GM18502 (cell line): ENCODE measurements around the gene CHN1.

ENCODE experiments used
- ATAC-seq: cut with Tn5 transposase; IDR thresholded peaks from one replicate; pipeline ENCODE4 v1.9.1; 2021; ENCODE audit warnings: mild to moderate bottlenecking; ENCODE audit not compliant: unreplicated experiment, poor library complexity

CHN1 gene

DNA sequence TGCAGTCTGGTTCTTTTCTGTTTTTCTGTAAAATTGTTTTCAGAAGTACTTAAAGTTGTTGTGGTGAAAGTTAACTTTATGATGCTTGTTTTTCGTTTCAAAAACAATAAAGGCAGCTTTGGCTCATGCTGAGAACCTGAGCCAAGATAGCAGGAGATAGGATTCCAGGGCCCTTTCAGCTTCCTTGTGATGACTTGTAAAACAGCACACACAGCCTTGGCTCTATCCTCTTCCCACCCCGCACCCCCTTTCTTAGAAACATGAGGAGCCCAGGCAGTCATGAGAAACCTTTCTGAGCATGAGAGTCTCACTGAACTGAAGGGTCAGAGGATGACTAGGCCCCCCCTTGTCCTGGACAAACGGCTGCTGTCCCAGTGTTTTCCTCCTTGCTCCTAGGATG, 228.5 kb downstream of the CHN1 start:
- no peak for ATAC-seq

DNA sequence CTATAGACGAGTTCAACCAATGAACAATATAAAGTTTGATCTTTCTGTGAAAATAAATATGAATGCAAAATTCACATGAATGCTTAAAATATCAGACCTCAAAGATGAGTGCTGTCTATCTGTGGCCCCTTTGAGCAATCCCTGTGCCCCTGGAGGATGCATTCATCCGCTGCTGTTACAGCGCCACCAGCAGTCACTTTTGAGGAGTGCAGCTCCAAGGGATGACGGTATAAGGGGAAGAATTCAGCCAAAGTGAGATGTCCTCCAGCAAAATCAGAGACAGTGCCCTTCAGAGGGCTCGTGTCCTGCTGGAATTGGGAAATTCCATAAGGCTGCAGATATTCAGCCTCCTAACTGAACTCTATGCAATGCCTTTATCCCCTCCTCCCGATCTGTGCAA, 229.0 kb downstream of the CHN1 start:
- ATAC-seq = no peak

DNA sequence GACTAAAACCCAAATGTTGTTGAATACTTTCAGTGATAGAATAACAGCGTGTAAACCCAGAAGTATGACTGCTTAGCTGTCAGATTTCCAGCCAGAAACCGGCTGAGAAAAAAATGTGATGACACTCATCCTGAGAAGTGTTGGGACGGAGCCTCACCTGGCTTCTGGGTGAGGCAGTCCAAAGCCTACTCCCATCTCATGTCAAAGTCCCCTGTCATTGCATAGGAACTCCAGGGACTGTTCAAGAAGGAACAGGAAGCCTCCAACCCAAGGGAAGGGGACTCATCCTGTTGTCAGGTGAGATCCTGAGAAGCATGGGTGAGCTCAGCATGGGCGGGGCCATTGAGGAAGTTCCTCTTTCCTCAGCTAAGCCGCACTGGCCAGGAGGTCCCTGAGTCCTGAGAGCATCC, 229.6 kb downstream of the CHN1 start:
- no peak for ATAC-seq

DNA sequence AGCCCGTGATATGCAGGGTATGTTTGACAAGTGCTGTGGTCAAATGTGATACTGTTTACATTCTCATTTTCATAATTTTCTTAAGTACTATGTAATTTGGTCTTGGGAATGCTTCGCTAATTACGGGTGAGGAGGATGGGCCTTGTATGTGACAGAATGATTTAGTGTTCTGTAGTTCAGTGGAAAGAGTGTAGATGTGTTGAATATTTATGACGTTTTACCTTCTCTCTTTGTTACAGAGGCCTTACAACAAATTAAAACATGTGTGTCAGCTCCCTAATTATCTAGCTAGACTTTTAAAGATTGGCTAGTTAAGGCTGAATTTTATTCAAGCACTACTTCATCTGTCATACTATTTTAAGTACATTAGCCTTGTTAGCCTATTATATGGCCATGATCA, 230.3 kb downstream of the CHN1 start:
- no peak for ATAC-seq

DNA sequence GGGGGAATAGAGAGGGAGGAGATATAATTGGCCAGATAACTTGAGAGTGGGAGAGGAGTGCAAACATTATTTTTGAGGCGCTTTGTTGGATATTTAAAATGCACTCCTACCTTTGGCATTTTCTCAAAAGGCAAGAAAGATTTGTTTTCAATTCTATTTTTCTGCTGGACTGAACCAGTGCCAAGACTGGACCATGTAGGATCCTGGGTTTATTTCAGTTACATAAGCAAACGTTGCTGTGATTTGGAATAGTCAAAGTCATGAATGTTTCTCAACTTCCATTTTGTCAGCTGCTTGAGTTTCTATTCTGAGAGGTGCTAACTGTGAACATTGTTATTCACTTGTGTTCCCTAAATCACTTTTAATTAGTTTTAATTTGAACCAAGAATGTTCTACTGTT, 232.0 kb downstream of the CHN1 start:
- no peak for ATAC-seq

DNA sequence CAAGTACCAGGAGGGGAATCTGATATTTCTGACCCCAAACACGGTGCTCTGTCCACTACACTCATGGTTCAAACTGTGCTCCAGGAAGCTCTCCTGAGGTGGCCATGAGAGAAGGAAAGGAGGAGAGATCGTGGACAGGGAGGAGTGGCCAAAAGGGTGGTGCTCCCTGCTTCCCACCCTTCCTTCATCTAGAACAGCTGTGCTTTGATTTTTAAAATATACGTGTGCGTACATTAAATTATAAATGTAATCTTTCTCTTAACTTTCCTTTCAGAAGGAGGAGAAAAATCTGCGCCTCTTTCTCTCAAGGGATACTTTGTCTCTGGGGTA, 232.7 kb downstream of the CHN1 start:
- no peak for ATAC-seq

DNA sequence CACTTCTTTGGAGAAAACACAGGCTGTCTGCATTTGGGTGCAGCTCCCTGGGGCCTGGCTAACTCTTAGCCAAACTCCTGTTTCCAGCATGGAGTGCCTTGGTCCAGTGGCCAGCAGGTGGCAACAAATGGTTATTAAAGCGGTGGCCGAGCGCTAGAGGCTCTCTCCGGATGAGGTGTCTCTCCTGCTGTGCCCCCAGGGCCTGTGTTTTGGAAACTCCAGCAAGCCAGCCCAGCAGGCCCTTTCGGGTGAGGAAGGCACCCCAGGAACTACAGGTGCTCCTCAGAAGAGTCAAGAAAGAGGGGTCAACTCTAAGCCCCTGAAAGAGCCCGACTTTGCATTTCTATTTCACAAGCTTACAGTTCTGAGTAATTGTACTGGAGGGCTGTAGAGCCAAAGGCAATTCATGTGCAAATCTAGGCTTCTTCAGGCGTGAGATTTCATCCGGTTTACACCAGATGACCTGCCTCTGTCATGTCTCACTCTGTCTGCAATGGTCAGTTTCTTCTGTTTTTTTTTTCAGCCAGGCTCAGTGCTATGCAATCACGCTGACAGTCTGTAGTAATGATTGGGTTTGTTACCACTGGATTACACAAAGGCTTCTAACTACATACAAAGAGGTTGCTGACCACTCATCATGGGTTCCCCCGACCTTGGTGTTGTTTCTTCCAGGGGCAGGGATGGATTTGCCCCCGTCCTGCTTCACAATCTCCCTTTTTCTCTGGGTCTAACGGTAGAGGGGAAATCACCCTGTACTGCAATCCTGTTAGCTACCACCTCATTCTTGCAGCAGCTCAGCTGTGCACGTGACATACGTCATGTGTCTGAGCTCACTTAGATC, 233.3 kb downstream of the CHN1 start:
- peak; percentile 61 for ATAC-seq

DNA sequence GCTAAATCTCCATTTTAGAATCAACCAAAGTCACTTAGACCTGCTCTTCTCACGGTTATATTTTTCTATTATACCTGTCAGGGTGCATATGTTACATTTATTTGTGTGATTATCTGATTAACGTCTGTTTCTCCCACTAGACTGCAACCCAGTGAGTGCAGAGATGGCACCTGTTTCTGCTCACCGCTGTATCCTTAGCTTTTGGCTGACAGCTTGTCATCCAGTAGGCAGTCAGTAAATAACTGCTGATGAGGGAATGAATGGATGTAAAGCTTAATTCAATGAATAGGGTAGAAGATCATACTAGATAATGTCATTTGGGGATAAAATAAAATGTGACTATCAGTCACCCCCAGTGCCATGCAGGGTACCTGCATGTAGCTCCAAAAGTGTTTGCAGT, 234.0 kb downstream of the CHN1 start:
- no peak for ATAC-seq

DNA sequence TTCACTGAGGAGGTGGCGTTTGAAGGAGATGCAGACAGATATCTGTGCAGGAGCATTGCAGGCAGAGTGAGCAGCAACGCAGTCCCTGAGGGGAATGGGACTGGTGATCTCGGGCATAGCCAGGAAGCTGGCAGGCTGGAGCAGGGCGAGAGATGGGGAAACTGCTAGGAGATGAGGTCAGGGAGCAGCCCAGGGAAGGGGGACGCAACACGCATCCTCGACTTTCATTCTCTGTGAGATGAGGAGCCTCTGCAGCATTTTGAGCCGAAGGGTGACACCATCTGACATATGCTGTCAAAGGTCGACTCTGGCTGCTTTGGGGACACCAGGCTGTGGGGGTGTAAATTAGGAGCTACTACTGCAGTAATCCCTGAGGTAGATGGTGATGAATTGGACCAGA, 236.6 kb downstream of the CHN1 start:
- no peak for ATAC-seq

DNA sequence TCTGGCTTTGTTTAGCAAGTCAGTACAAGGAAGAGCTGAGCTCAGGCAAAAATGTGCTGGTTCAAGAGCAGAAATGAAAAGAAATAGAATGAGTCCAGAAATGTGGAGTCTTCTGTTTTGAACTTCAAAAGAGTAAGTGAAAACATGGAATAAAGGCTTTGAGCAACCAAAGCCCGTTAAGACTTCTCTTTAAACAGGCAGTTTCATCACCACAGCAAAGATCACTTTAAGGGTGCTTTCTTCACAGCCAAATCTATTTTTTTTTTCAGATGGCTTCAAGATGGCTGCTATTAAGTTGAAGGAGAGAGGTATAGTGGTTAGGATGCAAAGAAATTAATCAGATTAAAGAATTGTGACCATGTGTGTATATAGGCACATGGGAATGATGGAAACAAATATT, 238.9 kb downstream of the CHN1 start:
- no peak for ATAC-seq

DNA sequence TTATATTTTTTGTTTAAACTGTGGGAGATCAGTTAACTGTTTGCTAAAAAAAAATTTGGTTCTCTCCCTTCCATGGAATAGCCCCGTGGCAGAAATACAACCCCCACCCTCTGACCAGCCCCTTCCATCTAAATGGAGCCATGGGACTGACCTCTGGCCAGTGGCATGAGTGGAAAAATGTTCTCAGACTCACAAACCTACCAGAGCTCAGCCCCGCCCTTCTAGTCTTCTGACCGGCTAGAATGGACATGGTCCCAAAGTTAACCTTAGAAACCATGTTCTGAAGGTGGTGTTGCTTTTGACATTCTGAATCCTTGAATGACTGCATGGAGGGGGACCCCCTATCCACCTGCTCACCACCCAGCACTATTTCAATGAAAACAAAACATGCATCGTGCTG, 239.6 kb downstream of the CHN1 start:
- ATAC-seq = no peak

DNA sequence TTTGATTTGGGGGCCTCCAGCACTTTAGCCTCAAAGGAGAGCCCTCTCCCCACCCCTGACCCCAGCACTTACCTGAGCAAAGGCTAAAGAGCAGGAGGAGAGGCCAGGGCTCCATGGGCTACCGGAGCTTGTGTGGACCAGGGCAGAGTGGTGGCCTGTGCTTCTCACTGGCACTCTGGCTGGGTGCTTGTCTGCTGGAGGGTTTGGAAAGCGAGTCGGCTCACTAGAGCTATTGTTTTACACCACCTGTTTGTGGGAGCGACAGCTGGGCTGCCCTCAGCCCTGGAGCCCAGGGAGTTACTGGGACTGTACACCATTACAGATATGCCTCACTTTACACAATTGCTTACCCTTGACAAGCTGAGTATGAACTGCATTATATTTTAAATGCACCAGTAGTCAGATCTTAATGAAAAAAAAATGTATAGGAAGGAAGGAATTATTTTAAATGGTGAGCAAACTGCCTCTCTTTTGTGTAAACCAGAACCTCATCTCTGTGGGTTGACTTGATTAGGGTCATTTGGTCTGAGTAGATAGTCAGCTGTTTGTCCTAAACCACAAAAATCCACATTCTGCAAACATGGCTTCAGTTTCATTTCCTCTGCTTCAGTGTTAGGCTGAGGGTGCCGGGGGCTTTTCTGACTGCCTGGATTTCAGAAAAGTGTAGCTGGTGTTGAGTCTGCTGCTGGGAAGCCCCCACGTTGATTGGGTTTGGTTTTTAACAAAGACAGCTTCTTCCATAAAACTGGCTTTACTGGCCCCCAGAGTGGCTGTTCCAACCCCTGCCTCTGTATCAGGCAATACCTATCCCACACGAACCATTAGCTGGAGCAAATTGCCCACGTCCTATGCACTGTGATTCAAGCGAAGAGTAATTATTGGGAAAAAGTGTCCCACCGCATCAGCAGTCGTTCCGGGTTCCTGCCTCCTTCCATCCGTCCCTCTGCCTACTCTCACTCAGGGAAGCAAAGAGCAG, 240.6 kb downstream of the CHN1 start, which contains the start of gene CHRNA1:
TSS of gene CHRNA1 (minus strand) at position 193 of the 976 bp plus-strand sequence. CDS start at position 115, 78 bp downstream.
- ATAC-seq = peak; percentile 78

DNA sequence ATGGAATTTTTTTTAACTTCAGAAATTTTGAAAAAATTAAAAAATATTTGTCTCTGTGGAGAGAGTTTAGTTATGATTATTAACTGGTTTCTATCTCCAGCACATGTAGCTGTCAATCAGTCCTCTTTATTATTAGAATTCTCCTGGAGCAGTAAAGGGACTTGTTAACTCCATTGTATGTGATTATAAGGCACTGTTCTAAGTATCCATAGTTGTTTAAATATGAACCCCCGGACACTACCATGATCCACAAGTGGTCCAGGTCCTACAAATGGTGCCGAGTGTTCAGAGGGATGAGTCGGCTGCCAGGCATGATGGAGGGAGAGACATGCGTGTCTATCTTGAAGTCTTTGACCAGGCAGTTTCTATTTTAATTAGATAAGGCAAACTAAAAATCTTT, 241.4 kb downstream of the CHN1 start:
- ATAC-seq = no peak

DNA sequence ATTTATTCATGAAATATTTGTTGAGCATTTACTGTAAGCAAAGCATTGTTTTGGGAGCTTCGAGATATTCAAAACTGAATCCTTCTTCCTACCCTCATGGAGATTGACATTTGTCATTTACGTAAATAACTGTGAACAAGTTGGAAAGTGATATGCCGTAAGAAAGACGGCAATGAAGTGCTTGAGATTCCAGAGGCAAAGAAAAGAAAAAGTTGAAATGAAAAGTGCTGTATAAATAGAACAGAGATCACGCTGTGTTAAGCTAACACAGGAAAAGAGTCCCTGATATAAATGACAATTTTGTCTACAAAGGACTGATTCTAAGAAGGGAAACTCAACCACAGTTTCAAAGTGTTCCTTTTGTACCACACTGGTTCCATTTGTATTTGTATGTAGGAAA, 242.7 kb downstream of the CHN1 start:
- no peak for ATAC-seq

DNA sequence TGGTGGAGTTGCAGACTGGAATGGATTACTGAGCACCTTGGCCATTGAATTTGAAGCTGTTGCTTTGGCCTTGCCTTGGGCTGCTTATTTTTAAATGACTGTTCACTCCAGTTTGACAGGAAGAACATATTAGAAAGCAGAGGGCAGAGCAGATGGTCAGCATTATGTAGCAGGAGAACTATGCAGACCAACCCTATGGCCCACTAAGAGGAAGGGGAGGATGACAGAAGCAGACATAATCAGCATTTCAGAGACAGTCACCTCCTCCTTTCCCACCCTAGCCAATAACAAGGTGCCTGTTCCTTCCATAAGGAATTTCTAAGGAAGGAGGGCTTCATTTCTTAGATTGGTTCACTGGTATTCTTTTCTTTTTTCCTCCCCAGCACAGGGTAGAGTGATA, 243.3 kb downstream of the CHN1 start:
- ATAC-seq = no peak

DNA sequence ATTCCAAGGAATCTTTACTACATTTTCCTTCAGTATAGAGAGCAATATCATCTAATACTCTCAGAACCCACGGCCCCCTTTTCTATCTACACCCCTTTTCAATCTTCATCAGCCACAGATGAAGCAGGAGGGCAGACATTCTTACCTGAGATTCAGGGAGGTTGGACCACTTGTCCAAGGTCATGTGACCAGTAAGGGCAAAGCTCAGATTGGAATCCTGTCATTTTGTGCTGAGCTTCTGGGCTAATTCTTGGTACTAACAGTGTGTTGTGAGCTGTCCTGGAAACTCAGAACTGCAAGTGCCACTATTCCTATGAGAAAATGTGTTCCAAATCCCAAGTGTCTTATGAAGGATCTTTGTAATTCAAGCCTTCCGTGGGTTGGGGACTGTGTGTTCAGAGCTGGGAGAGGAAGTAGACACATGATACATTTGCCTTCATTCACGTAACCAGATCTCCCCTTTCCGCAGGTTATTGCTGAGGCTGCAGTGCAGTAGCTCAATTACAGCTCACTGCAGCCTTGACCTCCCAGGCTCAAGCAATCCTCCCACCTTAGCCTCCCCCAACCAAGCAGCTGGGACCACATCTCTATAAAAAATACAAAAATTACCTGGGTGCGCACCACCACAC, 244.2 kb downstream of the CHN1 start:
- ATAC-seq = no peak

DNA sequence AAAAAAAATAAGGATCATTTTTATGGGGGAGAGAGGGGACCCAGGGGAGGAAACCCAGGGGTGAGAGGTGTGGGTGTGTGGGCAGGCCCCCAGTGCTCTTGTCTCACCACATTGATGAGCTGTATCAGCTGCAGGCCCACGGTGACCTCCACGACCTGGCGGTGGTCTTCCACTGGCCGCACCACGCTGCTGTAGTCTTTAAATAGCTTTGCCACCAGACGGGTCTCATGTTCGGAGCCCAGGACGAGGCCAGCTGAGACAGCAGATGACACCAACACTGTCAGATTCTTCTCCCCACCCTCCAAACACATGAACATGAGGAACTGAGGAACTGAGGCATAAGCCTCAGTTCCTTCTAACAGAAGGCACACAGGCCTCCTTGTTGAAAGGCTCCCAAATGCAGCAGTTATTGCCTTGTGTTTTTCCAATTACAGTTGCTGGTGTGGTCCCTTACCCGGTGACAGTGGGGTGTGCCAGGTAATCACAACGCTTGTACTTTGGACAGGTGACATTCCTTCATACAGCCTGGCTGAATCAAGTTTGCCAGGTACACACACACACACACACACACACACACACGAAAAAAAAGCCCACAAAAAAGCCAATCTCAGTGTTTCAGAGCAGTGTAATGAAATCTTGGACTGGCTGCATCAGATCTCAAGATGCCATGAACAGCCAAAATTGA, 245.7 kb downstream of the CHN1 start:
- ATAC-seq = no peak

DNA sequence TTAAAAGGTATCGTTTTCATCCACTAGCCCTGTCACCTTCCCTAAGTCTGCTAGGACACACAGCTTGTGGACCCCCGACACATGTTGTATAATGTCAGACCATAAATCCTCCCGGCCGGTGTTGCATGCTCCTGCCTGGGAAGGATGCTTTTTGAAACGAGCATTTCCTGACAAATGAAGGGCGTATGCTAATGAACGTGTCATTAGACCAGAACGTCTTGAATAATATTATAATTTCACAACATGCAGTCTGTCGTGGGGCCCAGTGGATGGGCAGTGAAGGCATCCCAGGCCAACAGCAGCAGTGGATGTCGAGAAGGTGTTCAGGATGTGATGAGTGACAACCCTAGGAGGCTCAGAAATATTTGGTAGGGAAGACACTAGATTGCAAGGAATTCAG, 248.4 kb downstream of the CHN1 start:
- no peak for ATAC-seq

DNA sequence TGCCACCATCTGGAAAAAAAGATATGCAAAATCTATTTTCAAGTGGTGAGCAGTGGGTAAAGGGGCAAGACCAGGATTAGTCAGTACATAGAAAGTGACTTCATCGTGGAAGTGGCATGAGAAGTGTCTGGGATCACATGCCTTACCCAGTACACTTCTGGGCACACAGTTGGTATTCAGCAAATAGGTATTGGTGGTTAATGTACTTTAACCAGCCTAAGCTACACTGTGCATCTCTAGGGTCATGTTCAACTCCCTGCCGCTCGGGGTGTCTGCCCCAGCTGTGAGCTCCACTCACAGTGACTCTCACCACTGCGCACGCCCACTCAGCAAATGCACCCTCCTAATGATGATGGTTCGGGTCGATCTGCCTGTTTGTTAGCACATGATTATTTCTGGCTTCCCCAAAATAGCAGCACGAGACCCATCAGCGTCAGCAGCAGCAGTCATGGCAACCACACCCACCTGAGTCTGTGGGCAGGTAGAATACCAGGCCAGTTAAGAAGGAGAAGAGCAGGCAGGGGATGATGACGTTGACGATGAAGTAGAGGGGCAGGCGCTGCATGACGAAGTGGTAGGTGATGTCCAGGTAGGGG, 252.0 kb downstream of the CHN1 start:
- ATAC-seq = peak; percentile 44
